Endothelial cell of umbilical vein (primary cell): ENCODE results near the gene AP4B1.

Experiments
- EZH2 ChIP-seq: IDR thresholded peaks from 2 replicates; pipeline ENCODE4 v1.6.1; 2012; ENCODE audit warnings: borderline replicate concordance, low read depth, mild to moderate bottlenecking, moderate library complexity, low read length, inconsistent platforms; ENCODE audit not compliant: severe bottlenecking
- FOS ChIP-seq: IDR thresholded peaks from 2 replicates; pipeline ENCODE4 v1.6.1; 2011; ENCODE audit warnings: mild to moderate bottlenecking, low read length, moderate library complexity, borderline replicate concordance; ENCODE audit not compliant: insufficient read depth
- MYC ChIP-seq: IDR thresholded peaks from one replicate; pipeline ENCODE4 v1.6.1; 2011; ENCODE audit warnings: mild to moderate bottlenecking, low read depth, low read length
- POLR2A ChIP-seq: IDR thresholded peaks from 2 replicates; pipeline ENCODE4 v1.6.1; 2012; ENCODE audit warnings: low read depth, mild to moderate bottlenecking, control low read depth, low read length
- POLR2AphosphoS5 ChIP-seq: IDR thresholded peaks from 2 replicates; pipeline ENCODE4 v1.6.1; 2012; ENCODE audit warnings: low read depth, mild to moderate bottlenecking, control low read depth, low read length, moderate library complexity; ENCODE audit not compliant: insufficient read depth
- TF ChIP-seq, protein P1 (sequence below), 2 donors: IDR thresholded peaks; 1 replicate in 1 of 2; 2 replicates in 1 of 2; pipeline ENCODE4 v1.5.1; 2011; ENCODE audit warnings: low read length in 2 of 2, mild to moderate bottlenecking in 2 of 2, moderate library complexity in 2 of 2, control low read depth in 1 of 2, inconsistent platforms in 1 of 2, low read depth in 1 of 2; ENCODE audit not compliant: insufficient read depth in 1 of 2; ENCODE audit errors: extremely low read depth in 1 of 2

DNA sequence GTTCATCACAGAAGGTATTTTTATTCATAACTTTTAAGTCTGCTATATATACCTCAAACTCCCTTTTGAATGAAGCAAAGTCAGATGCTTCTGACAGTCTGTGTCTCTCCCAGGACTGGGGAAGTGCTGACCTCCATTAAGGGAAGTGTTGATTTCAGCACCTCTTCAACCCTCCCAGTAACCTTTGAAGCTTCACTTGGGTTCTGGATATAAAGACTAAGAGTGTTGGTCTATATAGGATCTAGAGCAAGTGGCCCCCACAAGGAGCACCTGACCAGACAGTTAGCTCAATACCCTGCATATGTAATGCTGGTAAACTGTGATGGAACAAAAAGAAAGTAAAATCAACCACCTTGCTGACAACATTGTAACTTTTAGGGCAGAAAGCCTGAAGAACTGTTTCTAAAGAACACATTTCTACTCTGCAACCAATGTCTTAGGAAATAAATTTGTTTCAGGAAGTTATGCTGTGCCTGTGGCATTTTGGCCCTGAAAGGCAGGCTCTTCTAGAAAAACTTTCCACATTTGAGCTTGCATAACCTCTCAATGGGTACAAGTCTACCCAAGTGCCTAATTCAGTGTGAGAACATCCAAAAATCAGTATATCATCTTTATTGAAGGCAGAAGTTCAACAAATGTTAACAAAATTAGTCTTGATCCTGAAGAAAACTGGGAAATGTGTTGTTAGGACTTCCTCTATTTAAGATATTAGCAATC is 32.2 kb downstream of the AP4B1 start:
- TF ChIP-seq, protein P1, sequence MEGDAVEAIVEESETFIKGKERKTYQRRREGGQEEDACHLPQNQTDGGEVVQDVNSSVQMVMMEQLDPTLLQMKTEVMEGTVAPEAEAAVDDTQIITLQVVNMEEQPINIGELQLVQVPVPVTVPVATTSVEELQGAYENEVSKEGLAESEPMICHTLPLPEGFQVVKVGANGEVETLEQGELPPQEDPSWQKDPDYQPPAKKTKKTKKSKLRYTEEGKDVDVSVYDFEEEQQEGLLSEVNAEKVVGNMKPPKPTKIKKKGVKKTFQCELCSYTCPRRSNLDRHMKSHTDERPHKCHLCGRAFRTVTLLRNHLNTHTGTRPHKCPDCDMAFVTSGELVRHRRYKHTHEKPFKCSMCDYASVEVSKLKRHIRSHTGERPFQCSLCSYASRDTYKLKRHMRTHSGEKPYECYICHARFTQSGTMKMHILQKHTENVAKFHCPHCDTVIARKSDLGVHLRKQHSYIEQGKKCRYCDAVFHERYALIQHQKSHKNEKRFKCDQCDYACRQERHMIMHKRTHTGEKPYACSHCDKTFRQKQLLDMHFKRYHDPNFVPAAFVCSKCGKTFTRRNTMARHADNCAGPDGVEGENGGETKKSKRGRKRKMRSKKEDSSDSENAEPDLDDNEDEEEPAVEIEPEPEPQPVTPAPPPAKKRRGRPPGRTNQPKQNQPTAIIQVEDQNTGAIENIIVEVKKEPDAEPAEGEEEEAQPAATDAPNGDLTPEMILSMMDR (IDR thresholded peaks at IDR 0.05; ENCODE audit: extremely low read depth in 1 of 2, insufficient read depth in 1 of 2, low read depth in 1 of 2, low read length in 2 of 2): no peak
- TF ChIP-seq POLR2A (no peak), MYC (no peak), FOS (no peak), EZH2 (no peak), POLR2AphosphoS5 (no peak)
